HG02678 (cell line): ENCODE data around the gene SLC7A1.
"Not testable (repeated sequence)": the region's sequence is repeated elsewhere in the genome, so short reads cannot be mapped to it uniquely, and the experiment has no call there.

Source experiments
- ATAC-seq: cut with Tn5 transposase; IDR thresholded peaks from one replicate; pipeline ENCODE4 v1.9.1; 2021; ENCODE audit warnings: mild to moderate bottlenecking, moderate library complexity; ENCODE audit not compliant: unreplicated experiment

Gene SLC7A1

GRCh38 chr13:29595380-29596063 is at the start of gene SLC7A1:
Gene SLC7A1, minus strand, starts transcription at chr13:29595688. Its CDS starts 59,500 bp downstream, at chr13:29536188.
- peak; percentile 87 for ATAC-seq

GRCh38 chr13:29640665-29641064 is 45.2 kb upstream of the SLC7A1 start:
- ATAC-seq, result no peak

- not testable (repeated sequence) for ATAC-seq
These were observed 41.3 kb upstream of the SLC7A1 start for GRCh38 chr13:29636831-29637230.

GRCh38 chr13:29624997-29625396 is 29.5 kb upstream of the SLC7A1 start:
- ATAC-seq, result no peak

- no peak for ATAC-seq
These were observed 26.4 kb upstream of the SLC7A1 start for GRCh38 chr13:29621841-29622240.

- no peak for ATAC-seq
These were observed 25.7 kb upstream of the SLC7A1 start for GRCh38 chr13:29621051-29621800.

GRCh38 chr13:29619995-29620394 is 24.5 kb upstream of the SLC7A1 start:
- ATAC-seq, result no peak

- no peak for ATAC-seq
These were observed 17.6 kb upstream of the SLC7A1 start for GRCh38 chr13:29613101-29613500.

GRCh38 chr13:29607465-29607864 is 12.0 kb upstream of the SLC7A1 start:
- ATAC-seq, result no peak

GRCh38 chr13:29605860-29606526 is 10.5 kb upstream of the SLC7A1 start:
- no peak for ATAC-seq

- ATAC-seq, result no peak
These were observed 2.8 kb upstream of the SLC7A1 start for GRCh38 chr13:29598321-29598720.

GRCh38 chr13:29597706-29598105 is 2.2 kb upstream of the SLC7A1 start:
- no peak for ATAC-seq

- no peak for ATAC-seq
These were observed 1.8 kb upstream of the SLC7A1 start for GRCh38 chr13:29597246-29597645.

GRCh38 chr13:29596064-29596418 is 553 bp upstream of the SLC7A1 start:
- ATAC-seq, result no peak

GRCh38 chr13:29594710-29595379 is 643 bp downstream of the SLC7A1 start:
- peak; percentile 38 for ATAC-seq

GRCh38 chr13:29594303-29594709 is 1.2 kb downstream of the SLC7A1 start:
- peak; percentile 35 for ATAC-seq

GRCh38 chr13:29593605-29594297 is 1.7 kb downstream of the SLC7A1 start:
- ATAC-seq, result no peak

GRCh38 chr13:29591310-29591709 is 4.2 kb downstream of the SLC7A1 start:
- ATAC-seq, result no peak

- no peak for ATAC-seq
These were observed 5.5 kb downstream of the SLC7A1 start for GRCh38 chr13:29589967-29590366.

- ATAC-seq, result no peak
These were observed 6.3 kb downstream of the SLC7A1 start for GRCh38 chr13:29589234-29589633.

- ATAC-seq, result no peak
These were observed 7.8 kb downstream of the SLC7A1 start for GRCh38 chr13:29587645-29588044.
